GM15510 (cell line): Measurements from ENCODE around the gene NSG2.

ENCODE experiments used
- POLR2A ChIP-seq: IDR thresholded peaks from 3 replicates; pipeline ENCODE4 v1.6.1; 2011; ENCODE audit warnings: borderline replicate concordance; ENCODE audit not compliant: insufficient read length; ENCODE audit errors: extremely low read depth

Gene NSG2

DNA sequence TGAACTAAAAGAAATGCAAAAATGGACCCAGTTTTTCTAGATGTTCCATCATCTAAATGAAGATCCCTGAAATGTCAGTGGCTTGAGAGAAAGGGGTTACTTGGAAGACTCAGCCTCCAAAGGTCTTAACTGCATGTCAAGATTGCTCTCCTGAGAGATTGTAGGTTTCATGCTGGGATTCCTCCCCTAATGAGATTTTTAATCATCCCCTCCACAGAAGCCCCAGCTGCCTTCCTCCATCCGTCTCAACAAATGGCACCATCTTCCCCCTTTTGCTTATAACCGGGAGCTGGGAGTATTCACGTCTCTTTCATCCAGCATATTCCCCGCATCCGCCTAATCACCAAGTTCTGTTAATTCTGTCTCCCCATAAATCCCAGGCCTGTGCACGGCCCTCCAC is 104.5 kb downstream of the NSG2 start:
- no peak for TF ChIP-seq POLR2A

DNA sequence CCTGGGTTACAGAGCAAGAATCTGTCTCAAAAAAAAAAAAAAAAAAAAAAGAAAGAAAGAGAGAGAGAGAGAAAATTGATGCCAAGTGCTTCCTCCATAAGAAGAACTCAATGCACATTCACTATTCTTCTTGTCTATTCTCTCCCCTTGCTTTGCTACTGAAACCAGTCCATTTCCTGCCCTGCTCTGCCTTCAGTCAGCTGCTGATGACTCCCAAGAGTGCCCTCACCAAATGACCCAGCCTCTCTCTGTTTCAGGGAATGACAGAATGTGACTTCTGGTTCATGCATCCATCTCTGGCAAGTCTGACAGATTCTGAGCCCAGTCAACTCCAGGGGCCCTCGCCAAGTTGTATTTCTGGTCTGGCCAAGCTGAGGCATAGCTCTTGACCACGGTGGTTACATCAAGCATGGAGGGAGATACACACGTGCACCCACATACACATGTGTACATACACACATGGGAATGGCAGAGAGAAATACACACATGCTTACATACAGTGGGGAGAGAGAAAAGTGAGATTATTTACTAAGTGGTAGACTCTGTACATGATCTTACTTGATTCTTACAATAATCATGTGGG is 106.2 kb downstream of the NSG2 start:
- no peak for TF ChIP-seq POLR2A

DNA sequence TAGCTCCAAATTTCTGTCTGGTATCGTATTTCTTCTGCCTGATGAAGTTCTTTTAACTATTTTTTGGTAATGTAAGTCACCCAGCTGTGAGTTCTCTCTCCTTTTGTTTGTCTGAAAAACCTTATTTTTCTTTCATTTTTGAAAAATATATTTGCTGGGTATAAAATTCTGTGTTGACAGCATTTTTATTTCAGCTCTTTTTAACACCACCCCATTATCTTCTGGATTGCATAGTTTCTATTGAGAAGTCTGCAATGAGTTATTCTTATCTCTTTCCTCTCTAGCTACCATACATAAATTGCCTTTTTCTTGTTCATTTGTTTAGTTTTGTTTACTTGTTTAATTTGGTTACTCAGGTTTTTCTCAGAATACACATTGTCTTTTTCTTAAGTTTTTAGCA is 109.1 kb downstream of the NSG2 start:
- no peak for TF ChIP-seq POLR2A

DNA sequence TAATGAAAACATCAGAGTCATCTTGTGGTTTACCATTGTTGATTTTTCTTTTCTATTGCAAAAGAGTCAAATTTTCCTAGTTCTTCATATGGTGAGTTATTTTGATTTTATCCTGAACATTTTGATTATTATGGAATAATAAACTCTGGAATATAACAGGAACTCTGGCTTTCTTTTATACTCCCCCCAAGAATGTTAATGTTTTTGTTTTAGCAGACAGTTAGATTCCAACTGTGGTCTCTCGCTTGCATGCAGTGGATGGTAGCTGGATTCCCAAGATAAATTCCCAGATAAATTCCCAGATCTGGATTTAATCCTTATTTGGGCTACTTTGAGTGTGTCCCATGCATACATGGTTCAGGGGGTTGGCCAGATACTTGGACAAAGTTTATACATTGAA is 109.8 kb downstream of the NSG2 start:
- TF ChIP-seq POLR2A = no peak

DNA sequence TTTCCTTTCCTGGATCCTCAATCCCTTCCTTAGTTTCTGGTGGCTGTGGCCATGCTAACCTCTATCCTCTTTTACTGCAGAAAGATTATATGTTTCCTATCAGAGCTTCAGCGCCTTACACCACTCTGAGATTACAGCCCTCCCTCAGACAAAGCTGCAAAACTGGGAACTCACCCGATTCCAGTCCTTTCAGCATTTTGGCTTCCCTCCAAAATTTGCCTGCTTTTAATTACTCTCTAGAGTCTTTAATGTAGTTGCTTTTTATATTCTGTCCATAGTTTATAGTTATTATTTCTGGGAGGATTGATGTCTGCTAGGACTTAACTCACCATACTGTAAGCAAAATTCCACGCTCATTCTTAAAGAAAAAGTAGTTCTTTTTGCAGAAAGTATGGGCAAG is 110.2 kb downstream of the NSG2 start:
- TF ChIP-seq POLR2A = no peak

DNA sequence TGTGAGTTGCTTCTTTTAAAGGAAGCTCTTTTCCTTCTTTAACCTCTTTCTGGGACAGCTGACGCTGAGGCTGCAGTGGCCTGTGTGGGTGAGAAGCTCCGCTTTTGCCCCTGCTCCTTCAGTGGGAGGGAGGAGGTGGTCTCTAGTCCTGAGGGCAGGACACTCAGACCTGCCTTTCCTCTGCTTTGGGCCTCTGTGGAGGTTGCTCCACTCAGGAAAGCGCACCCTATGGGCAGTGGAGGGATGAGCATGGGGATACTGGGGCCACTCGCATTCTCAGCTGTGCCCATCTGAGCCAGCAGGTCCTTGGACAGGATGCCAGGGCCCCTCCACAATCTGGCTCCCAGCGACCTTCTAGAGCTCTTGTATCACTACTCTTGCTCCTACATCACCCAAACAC is 111.5 kb downstream of the NSG2 start:
- no peak for TF ChIP-seq POLR2A
